Measurements from ENCODE around the gene IMPACT. TPM values are rescaled to one million over a fixed set of nuclear protein-coding genes. Genes with fewer than 3 reads are reported as not detected.

IMPACT gene
- total RNA-seq, 1 experiment from 2014 or later: 36.2 TPM

DNA sequence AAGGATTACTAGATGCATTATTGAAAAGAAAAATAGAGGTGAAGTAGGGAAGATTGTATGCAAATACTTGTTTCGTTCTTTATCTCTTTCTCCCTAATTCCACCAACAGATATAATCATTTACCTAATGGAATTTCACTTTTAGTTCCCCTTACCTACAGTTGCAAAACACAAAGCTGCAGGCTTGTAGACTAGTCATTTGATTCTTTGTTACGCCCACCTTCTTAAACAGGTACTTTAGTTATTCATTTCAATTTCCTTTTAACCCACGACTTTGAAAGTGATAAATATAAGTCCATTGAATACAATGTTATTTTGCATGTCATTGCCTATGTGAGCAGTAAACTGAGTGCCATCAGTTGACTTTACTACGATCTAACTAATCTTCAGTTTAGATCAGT lies 30.1 kb downstream of the IMPACT start:
- Histone ChIP-seq H3K27me3 (ENCODE audit: control insufficient read depth, insufficient read depth, low read length) (no peaks in the 10 kb centered on the region), H3K4me3 (ENCODE audit: low read depth in 2 of 2, low read length in 2 of 2) (no peak overlapping the region), H3K9me3 (ENCODE audit: control insufficient read depth, insufficient read depth, low read depth, low read length) (no peaks in the 10 kb centered on the region), H3K4me1 (ENCODE audit: control insufficient read depth, insufficient read depth, low read length) (no peaks in the 10 kb centered on the region), H3K27ac (ENCODE audit: low read length) (no peak overlapping the region), H3K36me3 (ENCODE audit: control insufficient read depth, insufficient read depth, low read length) (no peaks in the 10 kb centered on the region; the same call in 1 of the 2 replicates)
- TF ChIP-seq SIN3A (IDR thresholded peaks at IDR 0.05; ENCODE audit: borderline replicate concordance, insufficient read depth, low read depth, low read length) (no peak), POLR2AphosphoS5 (IDR thresholded peaks at IDR 0.05; ENCODE audit: low read depth, low read length) (no peak), TCF7L2 (IDR thresholded peaks at IDR 0.05; ENCODE audit: low read depth, low read length) (no peak)
- TF ChIP-seq, protein P1, sequence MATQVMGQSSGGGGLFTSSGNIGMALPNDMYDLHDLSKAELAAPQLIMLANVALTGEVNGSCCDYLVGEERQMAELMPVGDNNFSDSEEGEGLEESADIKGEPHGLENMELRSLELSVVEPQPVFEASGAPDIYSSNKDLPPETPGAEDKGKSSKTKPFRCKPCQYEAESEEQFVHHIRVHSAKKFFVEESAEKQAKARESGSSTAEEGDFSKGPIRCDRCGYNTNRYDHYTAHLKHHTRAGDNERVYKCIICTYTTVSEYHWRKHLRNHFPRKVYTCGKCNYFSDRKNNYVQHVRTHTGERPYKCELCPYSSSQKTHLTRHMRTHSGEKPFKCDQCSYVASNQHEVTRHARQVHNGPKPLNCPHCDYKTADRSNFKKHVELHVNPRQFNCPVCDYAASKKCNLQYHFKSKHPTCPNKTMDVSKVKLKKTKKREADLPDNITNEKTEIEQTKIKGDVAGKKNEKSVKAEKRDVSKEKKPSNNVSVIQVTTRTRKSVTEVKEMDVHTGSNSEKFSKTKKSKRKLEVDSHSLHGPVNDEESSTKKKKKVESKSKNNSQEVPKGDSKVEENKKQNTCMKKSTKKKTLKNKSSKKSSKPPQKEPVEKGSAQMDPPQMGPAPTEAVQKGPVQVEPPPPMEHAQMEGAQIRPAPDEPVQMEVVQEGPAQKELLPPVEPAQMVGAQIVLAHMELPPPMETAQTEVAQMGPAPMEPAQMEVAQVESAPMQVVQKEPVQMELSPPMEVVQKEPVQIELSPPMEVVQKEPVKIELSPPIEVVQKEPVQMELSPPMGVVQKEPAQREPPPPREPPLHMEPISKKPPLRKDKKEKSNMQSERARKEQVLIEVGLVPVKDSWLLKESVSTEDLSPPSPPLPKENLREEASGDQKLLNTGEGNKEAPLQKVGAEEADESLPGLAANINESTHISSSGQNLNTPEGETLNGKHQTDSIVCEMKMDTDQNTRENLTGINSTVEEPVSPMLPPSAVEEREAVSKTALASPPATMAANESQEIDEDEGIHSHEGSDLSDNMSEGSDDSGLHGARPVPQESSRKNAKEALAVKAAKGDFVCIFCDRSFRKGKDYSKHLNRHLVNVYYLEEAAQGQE (IDR thresholded peaks at IDR 0.05; ENCODE audit: insufficient read depth in 1 of 2, low read depth in 2 of 2, low read length in 1 of 2): no peak
- TF ChIP-seq, protein P2, sequence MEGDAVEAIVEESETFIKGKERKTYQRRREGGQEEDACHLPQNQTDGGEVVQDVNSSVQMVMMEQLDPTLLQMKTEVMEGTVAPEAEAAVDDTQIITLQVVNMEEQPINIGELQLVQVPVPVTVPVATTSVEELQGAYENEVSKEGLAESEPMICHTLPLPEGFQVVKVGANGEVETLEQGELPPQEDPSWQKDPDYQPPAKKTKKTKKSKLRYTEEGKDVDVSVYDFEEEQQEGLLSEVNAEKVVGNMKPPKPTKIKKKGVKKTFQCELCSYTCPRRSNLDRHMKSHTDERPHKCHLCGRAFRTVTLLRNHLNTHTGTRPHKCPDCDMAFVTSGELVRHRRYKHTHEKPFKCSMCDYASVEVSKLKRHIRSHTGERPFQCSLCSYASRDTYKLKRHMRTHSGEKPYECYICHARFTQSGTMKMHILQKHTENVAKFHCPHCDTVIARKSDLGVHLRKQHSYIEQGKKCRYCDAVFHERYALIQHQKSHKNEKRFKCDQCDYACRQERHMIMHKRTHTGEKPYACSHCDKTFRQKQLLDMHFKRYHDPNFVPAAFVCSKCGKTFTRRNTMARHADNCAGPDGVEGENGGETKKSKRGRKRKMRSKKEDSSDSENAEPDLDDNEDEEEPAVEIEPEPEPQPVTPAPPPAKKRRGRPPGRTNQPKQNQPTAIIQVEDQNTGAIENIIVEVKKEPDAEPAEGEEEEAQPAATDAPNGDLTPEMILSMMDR (IDR thresholded peaks at IDR 0.05): no peak
- in situ Hi-C loops (cut with HindIII; ENCODE audit: low pct_unique_long_range_greater_than_20kb, low sequenced_read_pairs): no loop called here
- DNase-seq (ENCODE audit: low read depth, low spot score): no peak
- BruUV-seq (replicated peaks): no TSS peak
- intact Hi-C loops (cut with micrococcal nuclease; ENCODE audit: unreplicated experiment): no loop called here
- ChIA-PET CTCF (no interaction called here), POLR2A (no interaction called here)
- no peak for ATAC-seq

DNA sequence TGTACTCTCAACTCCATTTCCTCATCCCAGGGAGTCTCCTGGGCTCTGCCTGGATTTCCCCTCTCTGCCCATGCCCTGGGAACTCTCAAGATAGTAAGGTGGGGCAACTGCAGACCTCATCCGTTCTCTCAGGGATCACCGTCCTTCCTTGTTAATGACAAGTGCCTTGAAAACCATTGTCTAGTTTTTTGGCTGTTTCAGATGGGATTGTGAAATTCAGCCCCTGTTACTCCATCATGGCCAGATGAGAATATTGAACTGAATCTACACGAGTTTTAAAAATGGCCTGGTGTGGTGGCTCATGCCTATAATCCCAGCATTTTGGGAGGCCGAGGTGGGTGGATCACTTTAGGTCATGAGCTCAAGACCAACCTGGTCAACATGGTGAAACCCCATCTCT lies 33.3 kb downstream of the IMPACT start:
- H3K4me1 ChIP-seq (ENCODE audit: control insufficient read depth, insufficient read depth, low read length): no peaks in the 10 kb centered on the region
- no peak for DNase-seq (ENCODE audit: low read depth, low spot score)
- intact Hi-C loops (cut with micrococcal nuclease; ENCODE audit: unreplicated experiment) (loop anchor here (10.0 kb wide), 1 partner anchor 95 kb away; no protein-coding TSS in a partner anchor), in situ Hi-C loops (cut with HindIII; ENCODE audit: low pct_unique_long_range_greater_than_20kb, low sequenced_read_pairs) (no loop called here)
- ChIA-PET CTCF (no interaction called here), POLR2A (no interaction called here)
- no TSS peak for BruUV-seq (replicated peaks)
- H3K9me3 ChIP-seq (ENCODE audit: control insufficient read depth, insufficient read depth, low read depth, low read length): no peaks in the 10 kb centered on the region
- ATAC-seq: no peak
- H3K4me3 ChIP-seq (ENCODE audit: low read depth in 2 of 2, low read length in 2 of 2): no peak overlapping the region
- no peak overlapping the region for H3K27ac ChIP-seq (ENCODE audit: low read length)
- H3K27me3 ChIP-seq (ENCODE audit: control insufficient read depth, insufficient read depth, low read length): no peaks in the 10 kb centered on the region
- TF ChIP-seq, protein P2 (IDR thresholded peaks at IDR 0.05): no peak
- TF ChIP-seq SIN3A (IDR thresholded peaks at IDR 0.05; ENCODE audit: borderline replicate concordance, insufficient read depth, low read depth, low read length) (no peak), POLR2AphosphoS5 (IDR thresholded peaks at IDR 0.05; ENCODE audit: low read depth, low read length) (no peak), TCF7L2 (IDR thresholded peaks at IDR 0.05; ENCODE audit: low read depth, low read length) (no peak)
- TF ChIP-seq, protein P1 (IDR thresholded peaks at IDR 0.05; ENCODE audit: insufficient read depth in 1 of 2, low read depth in 2 of 2, low read length in 1 of 2): no peak
- no peaks in the 10 kb centered on the region for H3K36me3 ChIP-seq (ENCODE audit: control insufficient read depth, insufficient read depth, low read length)

Measured in Panc1 (cell line).